Stimulated activated CD4-positive, alpha-beta T cell treated with anti-CD3 and anti-CD28 coated beads, TNF-alpha, amount 100 ng/mL, for 1 hour (primary cell): Measurements from ENCODE around the gene NOS3.
A peak's percentile ranks its signal among the peaks of the same experiment; 100 is the strongest.
"Not testable (repeated sequence)": the region's sequence is repeated elsewhere in the genome, so short reads cannot be mapped to it uniquely, and the experiment has no call there.

Experiments
- DNase-seq, 3 donors: peaks; one replicate each; pipeline ENCODE4 v3.0.0-alpha.2; 2020; ENCODE audit warnings: low read depth in 3 of 3, low spot score in 1 of 3

Gene NOS3

DNA sequence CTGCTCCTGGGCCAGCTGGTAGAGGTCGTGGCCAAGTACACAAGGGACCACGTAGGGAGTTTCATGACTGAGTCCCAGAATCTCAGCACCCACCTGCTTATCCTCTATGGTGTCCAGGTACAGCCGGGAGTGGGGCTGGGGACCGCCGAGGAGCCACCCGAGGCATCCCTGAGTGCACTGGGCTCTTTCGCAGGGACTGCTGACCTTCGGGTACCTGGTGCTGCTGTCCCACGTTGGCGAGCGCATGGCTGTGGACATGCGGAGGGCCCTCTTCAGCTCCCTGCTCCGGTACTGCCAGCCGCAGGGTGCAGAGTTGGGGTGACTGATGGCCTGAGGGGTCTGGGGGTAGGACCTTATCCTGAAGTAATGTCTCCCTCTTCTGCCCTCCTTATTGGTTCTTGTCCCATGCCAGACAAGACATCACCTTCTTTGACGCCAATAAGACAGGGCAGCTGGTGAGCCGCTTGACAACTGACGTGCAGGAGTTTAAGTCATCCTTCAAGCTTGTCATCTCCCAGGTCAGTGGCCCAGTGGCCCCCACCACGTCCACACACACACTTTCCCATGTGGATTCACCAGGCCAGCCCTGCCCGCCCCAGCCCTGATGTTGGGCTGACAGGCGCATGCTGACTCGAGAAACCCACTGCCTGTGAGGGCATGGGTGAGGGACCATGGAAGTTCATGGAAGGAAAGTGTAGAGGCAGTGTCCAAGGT lies 43.7 kb downstream of the NOS3 start:
- no peak for DNase-seq

DNA sequence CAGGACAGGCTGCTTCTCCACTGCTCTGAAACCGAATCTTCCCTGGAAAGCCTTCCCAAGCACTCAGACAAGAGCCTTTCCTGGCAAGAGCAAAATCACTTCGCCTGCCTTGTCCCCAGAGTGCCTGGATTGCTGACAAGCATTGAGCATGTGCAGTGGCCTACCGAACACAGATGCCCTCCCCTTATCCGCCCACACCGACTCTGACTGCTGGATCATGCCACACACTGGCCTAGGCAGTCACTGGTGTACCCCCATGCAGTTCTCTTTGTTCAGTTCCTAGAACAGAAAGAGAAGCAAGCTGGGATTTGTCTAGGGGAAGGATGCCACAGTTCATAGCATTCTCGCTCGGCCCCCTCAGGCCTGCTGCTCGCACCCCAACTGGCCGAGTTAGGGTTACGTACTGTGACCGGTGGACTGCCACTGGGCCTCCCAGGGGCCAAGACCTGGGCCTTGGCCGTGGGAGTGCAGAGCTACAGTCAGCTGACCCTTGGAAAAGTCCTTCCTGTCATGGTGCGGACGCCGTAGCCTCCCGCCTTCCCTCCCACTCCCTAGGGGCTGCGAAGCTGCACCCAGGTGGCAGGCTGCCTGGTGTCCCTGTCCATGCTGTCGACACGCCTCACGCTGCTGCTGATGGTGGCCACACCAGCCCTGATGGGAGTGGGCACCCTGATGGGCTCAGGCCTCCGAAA lies 44.4 kb downstream of the NOS3 start:
- no peak for DNase-seq

DNA sequence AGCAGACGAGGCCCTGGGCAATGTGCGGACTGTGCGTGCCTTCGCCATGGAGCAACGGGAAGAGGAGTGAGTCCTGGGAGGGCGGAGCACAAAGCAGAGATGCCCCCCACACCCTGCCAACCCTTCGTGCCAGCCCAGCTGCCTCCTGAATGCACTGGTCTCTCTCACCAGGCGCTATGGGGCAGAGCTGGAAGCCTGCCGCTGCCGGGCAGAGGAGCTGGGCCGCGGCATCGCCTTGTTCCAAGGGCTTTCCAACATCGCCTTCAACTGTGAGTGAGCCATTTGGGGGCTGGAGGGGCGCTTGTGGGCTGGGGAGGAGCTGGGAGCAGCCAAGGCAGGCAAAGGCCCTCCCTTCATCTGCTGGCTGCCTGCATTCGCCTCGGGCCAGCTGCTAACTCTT lies 45.1 kb downstream of the NOS3 start:
- no peak for DNase-seq

DNA sequence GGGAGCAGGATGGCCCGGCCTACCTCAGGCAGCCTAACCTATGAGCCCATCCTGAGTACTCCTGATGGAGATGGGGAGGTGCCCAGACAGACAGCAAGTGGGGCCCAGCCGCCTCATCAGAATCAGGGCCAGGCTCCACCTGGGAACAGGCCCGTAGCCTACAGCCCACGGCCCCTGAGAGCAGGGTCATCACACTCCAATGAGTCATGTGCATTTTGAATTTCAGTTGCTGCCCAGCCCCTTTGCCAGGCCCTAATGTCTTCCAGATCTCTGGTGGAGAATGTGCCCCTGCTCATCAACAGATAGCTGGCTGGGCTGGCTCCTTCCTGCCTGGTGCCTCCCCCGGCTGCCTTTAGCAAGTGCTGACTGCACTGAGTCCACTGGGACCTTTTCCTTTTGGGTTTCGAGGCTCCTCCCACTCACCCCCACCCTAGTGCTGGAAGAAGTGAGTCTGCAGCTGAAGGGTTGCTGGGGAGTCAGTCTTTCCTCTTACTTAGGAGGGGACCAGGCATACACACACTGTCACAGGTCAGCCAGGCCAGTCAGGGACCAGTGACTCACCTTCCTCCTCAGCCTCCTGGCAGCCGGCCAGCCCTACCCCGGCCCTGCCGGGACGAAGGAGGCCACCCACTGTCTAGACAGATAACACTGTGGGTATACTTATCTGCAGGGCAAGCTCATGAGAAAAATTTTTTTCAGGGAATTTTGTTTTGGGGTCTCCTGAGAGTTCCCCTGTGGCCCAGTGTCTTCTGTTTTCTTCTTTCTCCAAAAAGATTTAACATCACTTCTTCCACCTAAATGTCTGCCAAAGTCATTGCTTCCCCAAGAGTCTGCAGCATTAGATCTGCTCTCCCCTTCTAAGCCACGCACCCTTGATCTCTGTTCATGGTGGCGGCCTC lies 48.4 kb downstream of the NOS3 start:
- peak in 2 of 3 donors; percentile 23 to 31 for DNase-seq

DNA sequence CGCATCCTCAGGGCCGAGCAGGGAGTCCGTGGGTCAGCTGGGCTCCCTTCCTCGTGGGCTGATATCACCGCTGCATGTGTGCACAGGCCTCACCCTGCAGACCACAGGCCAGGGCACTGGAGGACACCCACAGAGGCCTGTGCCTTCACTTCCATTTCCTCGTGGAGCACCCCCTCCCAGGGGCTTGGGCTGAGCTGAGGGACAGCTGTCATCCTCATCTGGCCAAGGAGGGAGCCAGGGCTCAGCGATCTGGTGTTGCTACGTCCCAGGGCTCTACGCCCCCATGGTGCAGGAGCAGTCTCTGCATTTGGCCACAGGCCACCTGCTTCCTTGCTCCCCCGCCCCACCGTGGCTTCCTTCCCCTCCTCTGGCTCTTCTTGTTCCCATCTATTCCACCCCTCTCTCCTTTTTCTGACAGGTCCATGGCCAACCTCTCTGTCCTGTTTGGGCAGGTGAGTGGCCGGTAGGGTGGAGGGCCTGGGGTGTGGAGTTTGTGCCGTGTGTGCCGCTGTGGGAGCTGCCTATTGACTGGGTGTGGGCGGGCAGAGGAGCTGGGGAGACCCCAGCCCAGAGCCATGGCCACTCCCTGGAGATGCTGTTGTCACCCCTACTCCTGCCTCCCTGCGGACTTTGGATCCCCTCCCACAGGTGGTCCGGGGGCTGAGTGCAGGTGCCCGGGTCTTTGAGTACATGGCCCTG lies 49.2 kb downstream of the NOS3 start:
- no peak for DNase-seq

DNA sequence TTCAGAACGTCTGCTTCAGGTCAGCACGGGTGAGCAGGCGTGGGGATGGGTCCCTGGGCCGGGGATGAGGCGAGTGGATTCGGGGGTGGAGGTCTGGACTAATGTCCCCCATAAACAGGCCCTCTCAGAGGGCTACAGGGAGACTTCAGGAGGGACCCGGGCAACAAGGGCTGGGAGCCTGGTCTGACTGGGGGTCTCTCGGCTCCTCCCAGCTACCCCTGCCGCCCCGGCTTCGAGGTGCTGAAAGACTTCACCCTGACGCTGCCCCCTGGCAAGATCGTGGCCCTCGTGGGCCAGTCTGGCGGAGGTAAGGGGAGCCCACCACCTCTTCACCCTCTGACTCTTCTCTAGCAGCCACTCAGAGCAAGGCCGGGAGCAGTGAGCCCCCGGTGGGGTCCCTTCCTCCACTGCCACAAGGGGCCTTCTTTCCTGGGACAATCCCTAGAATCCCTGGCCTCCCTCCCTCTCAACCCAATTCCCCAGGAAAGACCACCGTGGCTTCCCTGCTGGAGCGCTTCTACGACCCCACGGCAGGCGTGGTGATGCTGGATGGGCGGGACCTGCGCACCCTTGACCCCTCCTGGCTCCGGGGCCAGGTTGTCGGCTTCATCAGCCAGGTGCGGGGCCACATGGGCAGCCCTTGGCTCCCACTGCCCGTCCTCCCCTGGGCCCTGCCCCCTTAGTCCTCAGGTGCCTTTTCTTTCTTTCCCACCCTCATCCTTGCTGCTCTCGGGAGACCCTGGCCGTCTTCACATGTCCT lies 50.0 kb downstream of the NOS3 start:
- no peak for DNase-seq

DNA sequence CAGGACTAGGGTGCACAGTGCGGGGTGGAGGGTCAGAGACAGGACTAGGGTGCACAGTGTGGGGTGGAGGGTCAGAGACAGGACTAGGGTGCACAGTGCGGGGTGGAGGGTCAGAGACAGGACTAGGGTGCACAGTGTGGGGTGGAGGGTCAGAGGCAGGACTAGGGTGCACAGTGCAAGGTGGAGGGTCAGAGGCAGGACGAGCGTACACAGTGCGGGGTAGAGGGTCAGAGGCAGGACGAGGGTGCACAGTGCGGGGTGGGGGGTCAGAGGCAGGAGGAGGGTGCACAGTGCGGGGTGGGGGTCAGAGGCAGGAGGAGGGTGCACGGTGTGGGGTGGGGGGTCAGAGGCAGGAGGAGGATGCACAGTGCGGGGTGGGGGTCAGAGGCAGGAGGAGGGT lies 52.6 kb downstream of the NOS3 start:
- not testable (repeated sequence) for DNase-seq

DNA sequence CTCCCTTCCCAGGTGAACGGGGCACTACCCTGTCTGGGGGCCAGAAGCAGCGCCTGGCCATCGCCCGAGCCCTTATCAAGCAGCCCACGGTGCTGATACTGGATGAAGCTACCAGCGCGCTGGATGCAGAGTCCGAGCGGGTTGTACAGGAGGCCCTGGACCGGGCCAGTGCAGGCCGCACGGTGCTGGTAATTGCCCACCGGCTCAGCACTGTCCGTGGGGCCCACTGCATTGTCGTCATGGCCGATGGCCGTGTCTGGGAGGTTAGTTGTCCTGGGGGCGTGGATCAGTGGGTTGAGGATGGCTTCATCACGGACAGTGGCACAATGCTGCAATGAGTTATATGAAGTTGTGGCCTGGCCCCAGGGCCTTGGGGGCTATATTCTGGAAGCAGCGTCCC lies 53.1 kb downstream of the NOS3 start:
- DNase-seq = no peak

DNA sequence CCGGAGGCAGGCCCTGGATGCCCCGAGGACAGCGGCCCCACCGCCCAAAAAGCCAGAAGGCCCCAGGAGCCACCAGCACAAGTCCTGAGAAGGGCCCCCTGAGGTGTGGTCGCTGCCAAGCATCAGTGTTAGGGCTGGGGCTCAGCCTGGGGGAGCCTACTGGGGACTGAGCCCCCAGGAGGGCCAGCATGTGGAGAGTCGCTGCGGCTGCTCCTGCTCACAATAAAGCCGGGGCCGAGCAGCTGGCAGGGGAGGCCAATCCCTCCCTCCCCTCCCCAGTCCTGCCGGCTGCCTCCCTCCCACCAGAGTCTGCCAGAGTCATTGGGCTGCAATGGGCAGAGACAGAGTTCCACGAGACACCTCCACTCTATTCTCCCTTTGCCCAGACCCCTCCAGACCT lies 54.4 kb downstream of the NOS3 start:
- no peak for DNase-seq

DNA sequence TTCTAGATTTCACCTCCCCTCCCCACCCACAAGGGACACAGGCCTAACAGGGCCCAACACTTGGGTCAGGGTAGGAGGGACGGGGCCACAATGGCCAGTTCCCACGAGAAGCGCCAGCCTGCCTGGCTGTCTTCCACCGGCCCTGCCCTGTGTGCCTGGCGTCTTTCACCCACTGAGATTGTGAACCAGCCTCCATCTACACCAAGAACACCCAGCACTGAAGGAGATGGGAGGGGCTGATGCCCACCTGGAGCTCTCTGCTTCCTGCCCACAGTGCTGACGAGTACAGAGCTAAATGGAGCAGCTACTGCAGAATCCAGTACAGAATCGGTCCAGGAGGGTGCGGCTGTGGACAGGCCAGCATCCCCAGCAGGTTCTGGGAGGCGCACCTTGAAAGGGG lies 55.1 kb downstream of the NOS3 start:
- no peak for DNase-seq

DNA sequence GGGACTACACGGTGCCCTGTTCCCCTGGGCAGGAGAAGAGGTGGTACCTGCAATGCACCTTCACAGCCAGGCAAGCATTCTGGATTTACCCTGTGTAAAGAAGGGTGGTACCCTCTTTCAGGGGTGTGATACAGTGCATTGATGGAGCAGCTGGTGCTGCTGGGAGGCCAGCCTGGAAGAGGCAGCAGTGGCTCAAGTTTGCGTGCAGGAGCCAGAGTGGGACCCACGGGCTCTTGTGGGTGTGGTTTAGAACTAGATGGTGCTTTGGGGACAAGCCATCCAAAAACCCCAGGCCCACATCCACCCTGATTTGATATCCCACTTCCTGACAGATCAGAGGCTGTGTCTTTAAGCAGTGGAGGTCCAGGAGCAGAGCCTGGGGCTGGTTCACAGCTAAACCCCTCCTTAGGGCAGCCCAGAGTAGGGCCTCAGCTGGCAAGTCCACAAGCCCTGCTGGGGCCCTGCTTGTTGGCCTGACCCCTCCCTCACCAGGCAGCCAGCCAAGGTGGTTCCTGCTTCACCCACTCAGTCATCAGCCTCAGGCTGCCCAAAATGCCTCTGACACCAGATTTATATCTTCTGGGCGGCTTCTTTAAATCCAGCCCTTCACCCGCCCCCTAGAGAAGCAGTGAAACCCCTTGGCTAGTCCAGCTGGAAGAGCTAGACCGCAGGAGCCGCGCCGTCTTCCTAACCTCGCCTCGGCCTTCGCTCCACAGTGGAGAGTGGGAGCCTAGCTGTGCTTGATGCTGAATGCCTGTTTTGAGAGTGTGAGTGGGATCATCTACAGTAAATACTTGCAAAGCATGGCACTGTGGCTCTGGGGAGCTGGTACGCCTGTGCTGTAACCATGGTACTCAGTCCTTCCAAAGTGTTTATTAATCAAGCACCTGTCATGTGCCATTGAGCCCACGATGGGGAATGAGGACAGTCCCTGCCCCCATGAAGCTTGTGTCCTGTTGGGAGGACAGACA lies 56.1 kb downstream of the NOS3 start:
- no peak for DNase-seq

DNA sequence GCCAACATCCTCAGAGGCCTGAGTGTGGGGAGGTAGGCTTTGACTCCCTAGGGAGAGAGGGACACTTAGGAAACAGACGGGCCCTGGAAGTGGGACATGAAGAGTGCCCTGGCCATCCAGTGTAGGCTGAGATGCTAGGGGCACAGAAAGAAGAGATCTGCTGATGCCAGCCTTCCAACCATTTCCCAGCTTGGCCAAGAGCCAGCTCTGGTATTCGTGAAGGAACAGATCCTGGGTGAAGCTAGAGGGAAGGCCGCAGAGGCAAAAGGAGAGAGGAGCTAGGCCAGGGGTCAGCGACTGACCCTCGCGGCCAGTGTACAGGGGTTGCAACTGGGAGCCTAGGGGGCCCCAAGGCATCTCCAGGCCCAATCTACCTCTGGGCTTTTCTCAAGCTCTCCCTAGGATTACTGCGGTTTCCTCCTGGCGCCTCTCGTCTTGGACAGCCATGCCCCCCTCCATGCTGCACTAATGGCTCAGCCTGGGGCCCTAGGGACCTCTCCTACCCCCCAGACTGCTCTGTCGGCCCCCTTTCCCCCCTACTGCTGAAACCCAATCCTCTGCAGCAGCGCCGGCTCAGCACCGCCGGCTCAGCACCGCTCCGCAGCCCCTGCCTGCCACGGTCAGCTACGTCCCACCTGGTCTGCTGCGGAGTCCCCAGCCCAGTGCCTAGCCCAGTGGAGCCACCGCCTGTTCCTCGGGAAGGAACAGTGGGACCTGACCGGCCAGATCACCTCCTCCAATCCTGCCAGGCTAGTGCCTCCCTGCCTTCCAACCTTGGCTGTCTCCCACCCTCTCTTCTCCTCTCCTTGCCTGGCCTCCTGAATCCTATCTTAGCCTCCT lies 57.4 kb downstream of the NOS3 start, which contains the start of gene ASIC3:
TSS of gene ASIC3 (plus strand) at position 556 of the 840 bp plus-strand sequence. CDS start 355 bp downstream, outside the sequence.
- DNase-seq = no peak

DNA sequence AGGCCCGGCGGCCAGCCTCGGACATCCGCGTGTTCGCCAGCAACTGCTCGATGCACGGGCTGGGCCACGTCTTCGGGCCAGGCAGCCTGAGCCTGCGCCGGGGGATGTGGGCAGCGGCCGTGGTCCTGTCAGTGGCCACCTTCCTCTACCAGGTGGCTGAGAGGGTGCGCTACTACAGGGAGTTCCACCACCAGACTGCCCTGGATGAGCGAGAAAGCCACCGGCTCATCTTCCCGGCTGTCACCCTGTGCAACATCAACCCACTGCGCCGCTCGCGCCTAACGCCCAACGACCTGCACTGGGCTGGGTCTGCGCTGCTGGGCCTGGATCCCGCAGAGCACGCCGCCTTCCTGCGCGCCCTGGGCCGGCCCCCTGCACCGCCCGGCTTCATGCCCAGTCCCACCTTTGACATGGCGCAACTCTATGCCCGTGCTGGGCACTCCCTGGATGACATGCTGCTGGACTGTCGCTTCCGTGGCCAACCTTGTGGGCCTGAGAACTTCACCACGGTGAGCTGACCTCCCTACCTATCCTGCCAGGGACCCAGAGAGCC lies 58.2 kb downstream of the NOS3 start:
- DNase-seq = no peak

DNA sequence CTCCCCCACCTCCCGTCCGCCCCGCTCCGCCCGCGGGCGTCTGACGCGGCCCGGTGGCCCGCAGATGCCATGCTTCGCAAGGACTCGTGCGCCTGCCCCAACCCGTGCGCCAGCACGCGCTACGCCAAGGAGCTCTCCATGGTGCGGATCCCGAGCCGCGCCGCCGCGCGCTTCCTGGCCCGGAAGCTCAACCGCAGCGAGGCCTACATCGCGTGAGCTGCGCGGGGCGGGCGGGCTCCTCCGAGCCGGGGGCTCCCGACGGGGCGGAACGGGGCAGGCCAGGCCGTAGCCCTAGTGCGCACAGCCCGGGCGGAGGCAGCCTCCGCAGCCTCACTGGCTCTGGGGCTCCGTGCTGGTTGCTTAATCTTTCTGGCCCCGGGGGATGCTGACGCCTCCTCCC lies 60.3 kb downstream of the NOS3 start:
- DNase-seq = peak in 1 of 3 donors; percentile 29

DNA sequence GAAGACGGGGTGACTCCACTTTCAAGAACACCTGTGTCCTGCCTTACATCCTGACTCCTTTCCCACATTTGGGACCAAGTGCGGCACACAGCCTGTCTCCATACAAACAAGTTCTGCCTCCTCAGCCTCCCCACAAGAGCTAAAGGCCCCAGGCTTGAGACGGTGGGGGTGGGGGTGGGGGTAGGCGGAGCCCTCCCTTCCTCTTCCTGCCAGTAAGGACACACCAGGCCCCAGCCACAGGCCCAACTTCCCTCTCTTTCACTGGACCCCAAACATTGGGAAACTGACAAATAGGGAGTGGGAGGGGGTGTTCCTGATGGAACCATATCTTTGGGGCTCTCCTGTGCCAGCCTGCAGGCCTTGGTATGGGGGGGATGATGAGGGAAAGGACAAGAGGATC lies 62.3 kb downstream of the NOS3 start:
- no peak for DNase-seq

DNA sequence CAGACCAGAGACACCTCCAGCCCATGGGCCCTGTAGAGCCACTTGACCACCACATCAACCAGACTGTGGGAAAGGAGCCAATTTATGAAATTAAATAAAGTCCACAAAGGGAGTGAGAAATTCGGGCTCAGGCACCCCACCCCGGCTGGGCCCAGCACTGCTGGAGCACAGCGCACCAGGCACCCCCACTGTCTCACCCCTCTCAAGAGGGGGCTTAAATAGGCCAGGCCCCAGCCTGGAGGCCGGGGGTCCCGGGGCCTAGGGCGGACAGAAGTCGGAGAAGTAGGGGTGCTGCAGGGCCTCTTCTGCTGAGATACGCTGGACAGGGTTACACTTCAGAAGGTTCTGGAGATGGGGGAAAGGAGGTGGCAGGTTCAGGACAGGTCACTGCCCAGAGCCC lies 62.9 kb downstream of the NOS3 start:
- DNase-seq = no peak

DNA sequence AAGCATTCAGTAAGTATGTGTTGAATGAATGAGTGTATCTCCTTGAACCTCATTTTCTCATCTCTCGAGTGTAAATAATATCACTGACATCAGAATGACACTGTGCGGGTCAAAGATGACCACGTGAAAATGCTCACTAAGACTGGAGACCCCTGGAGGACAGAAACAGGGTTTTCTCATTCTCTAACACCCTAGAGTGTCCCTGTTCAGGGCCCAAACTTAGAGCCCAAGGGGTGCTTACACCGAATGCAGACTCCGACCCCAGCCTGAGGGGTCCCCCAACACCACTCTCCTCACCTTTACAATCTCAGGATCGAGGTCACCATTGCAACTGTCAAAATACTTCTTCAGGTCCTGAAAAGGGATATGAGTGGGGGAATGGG lies 65.5 kb downstream of the NOS3 start:
- no peak for DNase-seq
